ENCODE data around the gene SLC9B2.

Gene SLC9B2

GRCh38 chr4:103076747-103077347 lies at the start of gene SLC9B2:
Gene SLC9B2 (minus strand): TSS chr4:103076761. CDS start chr4:103067550, 9,211 bp downstream.
- FAIRE-seq: no peak

GRCh38 chr4:103126126-103126525 lies 49.6 kb upstream of the SLC9B2 start:
- FAIRE-seq: no peak

- FAIRE-seq: no peak
These were observed 46.6 kb upstream of the SLC9B2 start for GRCh38 chr4:103123114-103123513.

GRCh38 chr4:103118166-103118565 lies 41.6 kb upstream of the SLC9B2 start:
- no peak for FAIRE-seq

GRCh38 chr4:103111598-103111997 lies 35.0 kb upstream of the SLC9B2 start:
- FAIRE-seq: no peak

GRCh38 chr4:103108542-103108941 lies 32.0 kb upstream of the SLC9B2 start:
- FAIRE-seq: no peak

- no peak for FAIRE-seq
These were observed 29.2 kb upstream of the SLC9B2 start for GRCh38 chr4:103105558-103106356.

- no peak for FAIRE-seq
These were observed 28.3 kb upstream of the SLC9B2 start for GRCh38 chr4:103104886-103105285.

GRCh38 chr4:103100691-103101090 lies 24.1 kb upstream of the SLC9B2 start:
- no peak for FAIRE-seq

GRCh38 chr4:103099691-103100392 lies 23.3 kb upstream of the SLC9B2 start, which contains the start of gene BDH2:
Gene BDH2 (minus strand): TSS chr4:103099834. CDS start chr4:103096254, 3,580 bp downstream.
- peak; percentile 90 for FAIRE-seq

GRCh38 chr4:103098756-103099440 lies 22.3 kb upstream of the SLC9B2 start:
- FAIRE-seq: no peak

- no peak for FAIRE-seq
These were observed 21.8 kb upstream of the SLC9B2 start for GRCh38 chr4:103098341-103098740.

- FAIRE-seq: no peak
These were observed 20.6 kb upstream of the SLC9B2 start for GRCh38 chr4:103097112-103097511.

- no peak for FAIRE-seq
These were observed 18.5 kb upstream of the SLC9B2 start for GRCh38 chr4:103095080-103095479.

- FAIRE-seq: no peak
These were observed 15.7 kb upstream of the SLC9B2 start for GRCh38 chr4:103092245-103092644.

GRCh38 chr4:103091601-103092223 lies 15.2 kb upstream of the SLC9B2 start:
- FAIRE-seq: no peak

- no peak for FAIRE-seq
These were observed 12.9 kb upstream of the SLC9B2 start for GRCh38 chr4:103089481-103089880.

GRCh38 chr4:103086551-103086950 lies 10.0 kb upstream of the SLC9B2 start:
- no peak for FAIRE-seq

- FAIRE-seq: no peak
These were observed 9.1 kb upstream of the SLC9B2 start for GRCh38 chr4:103085555-103086196.

GRCh38 chr4:103079621-103080020 lies 3.1 kb upstream of the SLC9B2 start:
- FAIRE-seq: no peak

- FAIRE-seq: no peak
These were observed 441 bp downstream of the SLC9B2 start for GRCh38 chr4:103075894-103076746.
